Activated CD4-positive, alpha-beta T cell treated with anti-CD3 and anti-CD28 coated beads for 4 hours (primary cell): ENCODE data around the gene KCNQ2.
"Not testable (repeated sequence)": the region's sequence is repeated elsewhere in the genome, so short reads cannot be mapped to it uniquely, and the experiment has no call there.

Experiments used
- DNase-seq, 2 donors: peaks; one replicate each; pipeline ENCODE4 v3.0.0-alpha.2; 2020

Gene KCNQ2

DNA sequence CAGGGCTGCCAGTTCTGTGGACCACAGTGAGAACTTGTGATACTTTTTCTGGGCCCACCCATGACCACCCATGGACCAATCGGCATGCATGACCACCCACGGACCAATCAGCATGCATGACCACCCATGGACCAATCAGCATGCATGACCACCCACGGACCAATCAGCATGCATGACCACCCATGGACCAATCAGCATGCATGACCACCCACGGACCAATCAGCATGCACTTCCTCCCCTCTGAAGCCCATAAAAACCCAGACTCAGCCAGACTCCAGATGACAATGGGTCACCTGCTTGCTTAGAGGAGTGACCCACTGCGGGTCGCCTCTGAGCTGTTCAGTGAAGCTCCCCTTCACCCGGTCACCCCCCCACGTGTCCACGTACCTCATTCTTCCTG lies 92.6 kb downstream of the KCNQ2 start:
- not testable (repeated sequence) for DNase-seq

- DNase-seq, result no peak
Observed at GRCh38 chr20:63379296-63379695, 93.2 kb downstream of the KCNQ2 start.

DNA sequence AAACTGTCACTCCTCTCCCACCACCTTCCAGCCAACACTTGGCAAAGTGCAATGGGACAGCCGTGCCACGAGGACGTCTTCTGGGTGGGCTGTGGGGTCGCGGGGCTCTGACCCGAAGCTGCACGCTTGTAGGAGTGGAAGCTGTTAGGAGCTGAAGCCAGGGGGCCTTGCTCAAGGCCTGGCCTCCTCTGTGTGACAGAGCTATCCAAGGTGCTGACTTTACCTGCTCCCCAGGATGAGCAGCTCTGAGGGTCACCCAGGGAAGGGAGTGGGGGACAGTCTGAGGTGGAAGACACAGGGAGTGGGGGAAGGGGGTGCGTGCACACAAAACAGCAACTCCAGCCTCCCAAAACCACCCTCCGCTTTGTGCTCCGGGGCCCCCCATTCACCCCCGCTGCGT lies 93.8 kb downstream of the KCNQ2 start:
- no peak for DNase-seq

GRCh38 chr20:63377951-63378381 lies 94.5 kb downstream of the KCNQ2 start:
- DNase-seq, result no peak

GRCh38 chr20:63377256-63377941 lies 95.1 kb downstream of the KCNQ2 start:
- DNase-seq, result no peak

DNA sequence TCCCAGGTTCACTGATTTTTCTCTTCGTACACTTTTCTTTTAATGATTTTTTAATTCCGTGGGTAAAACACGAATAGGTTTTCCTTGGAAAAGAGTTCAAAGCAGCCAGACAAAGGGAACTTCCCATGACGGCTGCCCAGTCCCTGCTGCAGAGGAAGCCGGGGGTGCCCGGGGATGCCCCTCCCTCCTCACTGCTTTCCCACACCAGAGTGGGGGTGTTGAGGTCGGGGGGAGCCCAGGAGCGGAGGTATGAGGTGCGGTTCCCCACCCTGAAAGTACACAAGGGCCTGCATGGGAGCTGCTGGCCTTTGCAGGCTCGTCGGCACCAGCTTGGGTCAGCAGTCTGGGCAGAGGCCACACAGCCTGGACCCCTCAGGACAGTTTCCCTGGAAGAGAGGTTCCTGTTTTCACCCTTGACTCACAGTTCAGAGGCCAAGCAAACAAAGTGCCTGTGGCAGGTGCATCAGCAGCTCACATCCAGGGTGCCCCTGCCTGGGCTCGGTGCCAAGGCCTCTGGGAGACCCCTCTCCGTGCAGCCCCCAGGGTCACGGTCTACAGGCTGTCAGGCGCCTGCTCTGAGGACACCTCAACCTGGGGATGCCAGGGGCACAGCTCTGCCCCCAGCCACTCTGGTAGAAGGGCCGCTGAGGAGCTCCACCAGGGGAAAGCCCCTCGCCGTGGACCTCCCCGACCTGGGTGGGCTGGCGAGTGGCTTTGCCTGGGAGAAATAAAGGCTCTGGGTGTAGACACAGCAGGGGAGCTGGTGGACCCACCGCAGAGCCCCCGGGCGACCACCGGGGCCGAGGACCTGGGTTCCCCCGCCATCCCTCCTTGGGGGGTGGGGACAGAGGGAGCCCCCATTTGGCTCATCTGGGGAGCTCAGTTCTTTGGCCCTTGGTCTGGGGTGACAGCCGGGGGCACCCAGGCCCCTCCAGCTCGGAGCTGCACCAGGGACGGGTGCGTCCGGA lies 95.9 kb downstream of the KCNQ2 start:
- DNase-seq, result no peak

DNA sequence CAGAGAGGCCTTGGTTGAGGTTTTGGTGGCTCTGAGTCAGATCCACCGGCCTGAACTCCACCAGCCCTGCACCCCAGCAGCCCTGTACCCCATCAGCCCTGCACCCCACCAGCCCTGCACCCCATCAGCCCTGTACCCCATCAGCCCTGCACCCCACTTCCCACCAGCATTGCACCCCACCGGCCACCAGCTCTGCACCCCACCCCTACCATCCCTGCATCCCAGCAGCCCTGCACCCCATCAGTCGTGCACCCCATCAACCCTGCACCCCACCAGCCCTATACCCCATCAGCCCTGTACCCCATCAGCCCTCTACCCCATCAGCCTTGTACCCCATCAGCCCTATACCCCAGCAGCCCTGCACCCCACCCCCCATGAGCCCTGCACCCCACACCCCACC lies 97.0 kb downstream of the KCNQ2 start:
- no peak for DNase-seq

DNA sequence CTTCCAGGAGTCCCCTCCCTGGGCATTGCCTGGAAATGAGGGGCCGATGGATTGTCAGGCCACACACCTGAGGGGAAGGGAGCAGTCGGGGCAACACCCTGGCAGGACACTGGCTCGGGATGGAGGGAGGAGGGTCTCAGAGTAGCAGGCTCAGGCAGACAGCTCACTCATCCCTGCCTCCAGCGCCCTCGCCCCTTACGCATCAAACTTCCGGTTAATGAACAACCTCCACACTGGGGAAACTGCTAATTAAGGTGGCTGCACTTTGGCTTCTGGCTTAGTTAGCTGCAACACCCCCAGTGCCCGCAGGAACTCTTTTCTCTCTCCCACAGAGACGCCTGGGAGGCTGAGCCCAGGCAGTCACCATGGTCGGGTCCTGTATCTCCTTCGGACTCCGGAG lies 98.0 kb downstream of the KCNQ2 start:
- DNase-seq, result no peak

DNA sequence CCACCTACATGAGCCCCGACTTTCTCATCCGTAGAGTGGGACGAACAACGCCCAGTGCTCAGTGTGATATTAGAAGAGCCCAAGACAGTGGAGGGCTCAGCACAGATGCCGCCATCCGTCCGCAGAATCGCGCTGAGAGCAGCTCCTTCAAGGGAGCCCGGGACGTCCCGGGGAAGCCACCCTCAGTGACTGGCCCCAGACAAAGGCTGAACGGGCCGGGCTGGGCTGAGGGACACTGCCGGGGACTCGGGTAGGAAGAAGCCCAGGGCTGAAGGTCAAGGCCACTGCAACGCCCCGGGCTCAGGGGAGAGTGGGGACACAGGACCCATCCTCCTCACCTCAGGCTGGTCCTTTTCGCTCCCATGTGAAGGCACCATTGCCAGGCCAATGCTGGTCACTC lies 98.5 kb downstream of the KCNQ2 start:
- no peak for DNase-seq

GRCh38 chr20:63372971-63373885 lies 99.2 kb downstream of the KCNQ2 start:
- DNase-seq, result no peak

GRCh38 chr20:63371291-63371865 lies 101.1 kb downstream of the KCNQ2 start:
- no peak for DNase-seq

GRCh38 chr20:63370618-63371187 lies 101.8 kb downstream of the KCNQ2 start:
- no peak for DNase-seq

DNA sequence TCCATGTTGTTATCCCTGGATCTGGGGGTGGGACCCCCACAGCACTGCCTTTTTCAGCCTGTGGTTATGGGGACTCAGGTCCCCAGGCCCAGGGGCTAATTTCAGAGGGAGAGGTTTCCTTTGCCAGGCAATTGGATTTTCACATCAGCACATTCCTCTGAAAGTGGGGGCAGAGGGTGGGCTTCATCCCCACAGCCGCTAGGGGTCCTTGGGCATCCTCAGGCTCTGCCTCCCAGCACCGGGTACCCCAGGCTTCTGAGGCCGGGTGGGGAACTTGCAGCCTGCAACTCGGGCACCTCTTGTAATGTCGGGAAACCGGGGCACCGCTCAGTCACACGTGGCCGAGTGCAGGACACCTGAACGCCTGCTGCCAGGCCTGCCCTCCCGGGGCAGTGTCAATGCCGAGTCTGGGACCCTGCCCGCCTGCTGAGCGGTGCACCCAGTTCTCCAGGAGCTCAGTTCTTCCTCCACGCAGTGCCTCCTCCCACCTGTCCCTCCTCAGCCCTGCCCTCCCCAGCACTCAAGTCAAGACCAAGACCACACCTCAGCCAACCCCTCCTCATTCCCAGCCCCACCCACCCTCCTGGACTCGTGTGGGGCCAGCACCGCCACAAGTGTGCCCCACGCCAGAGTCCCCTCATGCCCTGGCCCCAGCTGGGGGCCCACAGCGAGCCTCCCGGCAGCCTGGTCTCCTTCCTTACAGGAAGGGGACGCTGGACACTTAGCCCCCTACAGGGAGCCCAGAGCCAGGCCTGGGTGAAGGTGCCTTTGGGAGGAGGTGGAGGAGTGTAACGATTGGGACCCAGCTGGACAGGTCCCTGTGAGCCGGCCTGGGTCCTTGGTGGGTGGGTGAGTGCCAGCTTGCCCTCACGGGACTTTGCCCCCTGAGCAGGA lies 102.5 kb downstream of the KCNQ2 start:
- no peak for DNase-seq

- no peak for DNase-seq
Observed at GRCh38 chr20:63369024-63369530, 103.4 kb downstream of the KCNQ2 start.

GRCh38 chr20:63368151-63368550 lies 104.3 kb downstream of the KCNQ2 start:
- no peak for DNase-seq

GRCh38 chr20:63367446-63368055 lies 104.9 kb downstream of the KCNQ2 start:
- no peak for DNase-seq

GRCh38 chr20:63366390-63367365 lies 105.8 kb downstream of the KCNQ2 start:
- no peak for DNase-seq

DNA sequence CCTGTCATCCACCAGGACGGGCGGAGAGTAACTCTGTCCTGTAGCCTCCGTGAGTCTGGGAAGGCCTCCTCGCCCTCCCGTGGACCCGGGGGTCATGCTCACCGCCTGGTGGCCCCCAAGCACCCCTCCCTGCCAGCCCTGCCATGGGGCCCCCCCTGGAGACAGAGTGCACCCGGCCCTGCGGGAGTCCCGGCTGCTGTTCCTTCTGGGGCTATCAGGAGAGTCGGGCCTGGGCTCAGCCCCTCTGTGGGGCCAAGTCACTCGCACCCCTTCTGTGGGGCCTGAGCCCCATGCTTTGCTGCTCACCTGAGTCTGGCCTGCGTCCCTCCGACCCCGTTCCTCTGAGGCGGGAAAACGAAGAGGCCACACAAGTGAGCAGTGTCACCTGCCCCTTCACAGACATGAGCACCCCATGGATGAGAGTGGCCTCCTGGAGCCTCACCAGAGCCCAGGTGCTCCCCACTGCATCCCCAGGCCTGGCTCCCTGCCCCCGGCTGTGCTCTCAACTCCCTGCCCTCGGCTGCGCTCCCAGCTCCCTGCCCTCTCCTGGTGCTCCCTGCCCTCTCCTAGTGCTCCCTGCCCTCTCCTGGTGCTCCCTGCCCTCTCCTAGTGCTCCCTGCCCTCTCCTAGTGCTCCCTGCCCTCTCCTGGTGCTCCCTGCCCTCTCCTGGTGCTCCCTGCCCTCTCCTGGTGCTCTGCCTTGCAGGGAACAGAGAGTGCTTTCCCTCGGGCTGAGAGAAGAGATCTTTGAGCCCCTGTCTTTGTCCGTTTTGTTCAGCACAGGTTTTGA lies 106.7 kb downstream of the KCNQ2 start:
- no peak for DNase-seq
